HG03097 (cell line): ENCODE results near the gene MYBL2.

Experiments used
- ATAC-seq: cut with Tn5 transposase; IDR thresholded peaks from one replicate; pipeline ENCODE4 v1.9.1; 2021; ENCODE audit not compliant: unreplicated experiment, low FRiP score

MYBL2 gene

GRCh38 chr20:43681468-43681942 is 14.6 kb downstream of the MYBL2 start:
- peak; percentile 21 for ATAC-seq

GRCh38 chr20:43681991-43682410 is 15.1 kb downstream of the MYBL2 start:
- ATAC-seq = peak; percentile 95

- peak; percentile 22 for ATAC-seq
Observed at GRCh38 chr20:43682446-43682845, 15.5 kb downstream of the MYBL2 start.

- ATAC-seq = no peak
Observed at GRCh38 chr20:43686820-43687219, 19.9 kb downstream of the MYBL2 start.

- no peak for ATAC-seq
Observed at GRCh38 chr20:43689165-43689564, 22.3 kb downstream of the MYBL2 start.

GRCh38 chr20:43690943-43691598 is 24.2 kb downstream of the MYBL2 start:
- no peak for ATAC-seq

- ATAC-seq = no peak
Observed at GRCh38 chr20:43691928-43692524, 25.1 kb downstream of the MYBL2 start.

GRCh38 chr20:43694763-43695162 is 27.8 kb downstream of the MYBL2 start:
- ATAC-seq = no peak

- no peak for ATAC-seq
Observed at GRCh38 chr20:43695571-43695970, 28.7 kb downstream of the MYBL2 start.

- ATAC-seq = no peak
Observed at GRCh38 chr20:43699941-43700565, 33.1 kb downstream of the MYBL2 start.

GRCh38 chr20:43700627-43701026 is 33.7 kb downstream of the MYBL2 start:
- no peak for ATAC-seq

GRCh38 chr20:43702502-43702901 is 35.6 kb downstream of the MYBL2 start:
- no peak for ATAC-seq

- no peak for ATAC-seq
Observed at GRCh38 chr20:43710370-43711044, 43.6 kb downstream of the MYBL2 start.

GRCh38 chr20:43711098-43711654 is 44.3 kb downstream of the MYBL2 start:
- ATAC-seq = no peak

- ATAC-seq = no peak
Observed at GRCh38 chr20:43715044-43715443, 48.1 kb downstream of the MYBL2 start.

GRCh38 chr20:43715511-43715910 is 48.6 kb downstream of the MYBL2 start:
- ATAC-seq = no peak

GRCh38 chr20:43716123-43716522 is 49.2 kb downstream of the MYBL2 start:
- ATAC-seq = no peak

- ATAC-seq = no peak
Observed at GRCh38 chr20:43716757-43717615, 50.1 kb downstream of the MYBL2 start.

GRCh38 chr20:43717616-43717995 is 50.7 kb downstream of the MYBL2 start:
- ATAC-seq = no peak

- ATAC-seq = no peak
Observed at GRCh38 chr20:43720007-43720406, 53.1 kb downstream of the MYBL2 start.
